VCaP (cell line): Measurements from ENCODE around the gene CPNE5.
A peak's percentile ranks its signal among the peaks of the same experiment; 100 is the strongest.

Source experiments
- H3K27ac ChIP-seq: fragments of 450-650 bp; 2 replicates; pipeline ENCODE4 v1.5.1; 2017
- TF ChIP-seq, protein P1 (sequence below): fragments of 450-650 bp; conservative IDR thresholded peaks from 2 replicates; pipeline ENCODE4 v1.5.1; 2017; ENCODE audit warnings: mild to moderate bottlenecking, moderate library complexity

CPNE5 gene

DNA sequence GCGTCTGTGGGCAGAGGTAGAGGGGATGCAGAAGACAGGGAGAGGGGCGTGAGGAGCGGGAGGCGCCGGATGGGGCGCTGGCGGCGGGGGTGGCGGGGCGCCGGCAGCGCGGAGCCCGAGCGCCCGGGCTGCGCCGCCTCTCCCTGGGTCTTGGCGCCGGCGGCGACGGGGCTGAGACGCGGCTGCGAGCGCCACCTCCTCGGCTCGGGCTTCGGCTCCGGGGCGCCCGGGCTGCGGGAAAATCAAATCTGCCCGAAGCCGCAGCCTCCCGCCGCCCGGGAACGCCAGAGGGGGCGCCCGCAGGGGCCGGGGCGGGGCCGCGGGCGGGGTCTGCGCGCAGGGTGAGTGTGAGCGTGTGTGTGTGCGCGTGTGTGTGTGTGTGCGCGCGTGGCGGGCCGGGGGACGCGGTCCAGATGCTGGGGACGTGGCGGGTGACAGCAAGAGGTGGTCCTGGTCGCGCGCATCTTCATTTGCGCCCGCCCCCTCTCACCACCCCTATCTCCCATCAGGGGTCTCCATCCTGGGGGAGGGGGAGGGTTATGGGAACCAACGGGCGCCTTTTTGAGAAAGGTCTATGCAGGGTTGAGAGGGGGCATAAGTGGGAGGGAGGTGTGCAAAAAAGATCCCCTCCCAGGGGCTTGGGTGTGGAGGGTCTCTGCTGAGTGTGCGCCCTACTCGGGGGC lies 646 bp upstream of the CPNE5 start:
- TF ChIP-seq, protein P1, sequence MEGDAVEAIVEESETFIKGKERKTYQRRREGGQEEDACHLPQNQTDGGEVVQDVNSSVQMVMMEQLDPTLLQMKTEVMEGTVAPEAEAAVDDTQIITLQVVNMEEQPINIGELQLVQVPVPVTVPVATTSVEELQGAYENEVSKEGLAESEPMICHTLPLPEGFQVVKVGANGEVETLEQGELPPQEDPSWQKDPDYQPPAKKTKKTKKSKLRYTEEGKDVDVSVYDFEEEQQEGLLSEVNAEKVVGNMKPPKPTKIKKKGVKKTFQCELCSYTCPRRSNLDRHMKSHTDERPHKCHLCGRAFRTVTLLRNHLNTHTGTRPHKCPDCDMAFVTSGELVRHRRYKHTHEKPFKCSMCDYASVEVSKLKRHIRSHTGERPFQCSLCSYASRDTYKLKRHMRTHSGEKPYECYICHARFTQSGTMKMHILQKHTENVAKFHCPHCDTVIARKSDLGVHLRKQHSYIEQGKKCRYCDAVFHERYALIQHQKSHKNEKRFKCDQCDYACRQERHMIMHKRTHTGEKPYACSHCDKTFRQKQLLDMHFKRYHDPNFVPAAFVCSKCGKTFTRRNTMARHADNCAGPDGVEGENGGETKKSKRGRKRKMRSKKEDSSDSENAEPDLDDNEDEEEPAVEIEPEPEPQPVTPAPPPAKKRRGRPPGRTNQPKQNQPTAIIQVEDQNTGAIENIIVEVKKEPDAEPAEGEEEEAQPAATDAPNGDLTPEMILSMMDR: peak; percentile 70

GRCh38 chr6:36837686-36838085 lies 1.6 kb downstream of the CPNE5 start:
- H3K27ac ChIP-seq: no peak overlapping the region
- TF ChIP-seq, protein P1: no peak

More for the DNA sequence above, 646 bp upstream of the CPNE5 start:
- peak overlapping the region; percentile 23; the same call in 1 of the 2 replicates for H3K27ac ChIP-seq

- TF ChIP-seq, protein P1: no peak
- no peak overlapping the region for H3K27ac ChIP-seq
Measured at GRCh38 chr6:36837022-36837339, 2.3 kb downstream of the CPNE5 start.

- no peak overlapping the region for H3K27ac ChIP-seq
- TF ChIP-seq, protein P1: no peak; the same call in 1 of the 2 replicates
Measured at GRCh38 chr6:36836111-36837021, 2.9 kb downstream of the CPNE5 start.

GRCh38 chr6:36834576-36835341 lies 4.5 kb downstream of the CPNE5 start:
- TF ChIP-seq, protein P1: no peak
- no peak overlapping the region for H3K27ac ChIP-seq

DNA sequence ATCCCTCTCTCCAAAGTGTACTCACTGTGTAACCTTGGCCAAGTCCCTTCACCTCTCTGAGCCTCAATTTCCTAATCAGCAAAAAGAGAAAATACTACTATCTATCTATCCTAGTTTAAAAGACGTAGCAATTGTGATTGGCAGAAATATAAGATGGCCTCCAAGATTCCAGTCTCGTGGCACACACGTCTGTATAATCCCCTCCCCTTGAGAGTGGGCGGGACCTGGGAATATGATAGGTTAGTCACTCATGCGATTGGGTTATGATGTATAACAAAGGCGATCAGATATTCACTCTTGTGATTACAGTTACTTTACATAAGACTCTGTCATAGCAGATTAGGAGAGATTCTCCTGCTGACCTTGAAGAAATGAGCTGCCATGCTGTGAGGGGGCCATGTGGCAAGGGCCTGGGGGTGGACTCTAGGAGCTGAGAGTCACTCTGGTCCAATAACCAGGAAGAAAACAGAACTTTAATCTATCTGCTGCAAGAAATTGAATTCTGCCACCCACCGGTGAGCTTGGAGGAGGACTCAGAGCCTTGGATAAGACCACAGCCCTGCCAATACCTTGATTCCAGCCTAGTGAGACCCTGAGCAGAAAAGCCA lies 6.0 kb downstream of the CPNE5 start:
- no peak overlapping the region for H3K27ac ChIP-seq
- TF ChIP-seq, protein P1: no peak

GRCh38 chr6:36832313-36832712 lies 6.9 kb downstream of the CPNE5 start:
- TF ChIP-seq, protein P1: no peak

More at GRCh38 chr6:36832313-36832712, 6.9 kb downstream of the CPNE5 start:
- no peak overlapping the region for H3K27ac ChIP-seq
